Choroid plexus epithelial cell (primary cell): ENCODE results near the gene BMAL1.
"Not testable (repeated sequence)": the region's sequence is repeated elsewhere in the genome, so short reads cannot be mapped to it uniquely, and the experiment has no call there.

Experiments
- DNase-seq: peaks from one replicate; pipeline ENCODE4 v3.0.0-alpha.2; 2010; ENCODE audit warnings: low read depth
- H3K4me3 ChIP-seq: 2 replicates; pipeline ENCODE4 v1.5.1; 2011; ENCODE audit warnings: low read depth, mild to moderate bottlenecking, control low read depth, low read length, moderate library complexity
- TF ChIP-seq, protein P1 (sequence below): conservative IDR thresholded peaks from 2 replicates; pipeline ENCODE4 v1.5.1; 2011; ENCODE audit warnings: low read depth, mild to moderate bottlenecking, control low read depth, inconsistent platforms, low read length, moderate library complexity

BMAL1 gene

DNA sequence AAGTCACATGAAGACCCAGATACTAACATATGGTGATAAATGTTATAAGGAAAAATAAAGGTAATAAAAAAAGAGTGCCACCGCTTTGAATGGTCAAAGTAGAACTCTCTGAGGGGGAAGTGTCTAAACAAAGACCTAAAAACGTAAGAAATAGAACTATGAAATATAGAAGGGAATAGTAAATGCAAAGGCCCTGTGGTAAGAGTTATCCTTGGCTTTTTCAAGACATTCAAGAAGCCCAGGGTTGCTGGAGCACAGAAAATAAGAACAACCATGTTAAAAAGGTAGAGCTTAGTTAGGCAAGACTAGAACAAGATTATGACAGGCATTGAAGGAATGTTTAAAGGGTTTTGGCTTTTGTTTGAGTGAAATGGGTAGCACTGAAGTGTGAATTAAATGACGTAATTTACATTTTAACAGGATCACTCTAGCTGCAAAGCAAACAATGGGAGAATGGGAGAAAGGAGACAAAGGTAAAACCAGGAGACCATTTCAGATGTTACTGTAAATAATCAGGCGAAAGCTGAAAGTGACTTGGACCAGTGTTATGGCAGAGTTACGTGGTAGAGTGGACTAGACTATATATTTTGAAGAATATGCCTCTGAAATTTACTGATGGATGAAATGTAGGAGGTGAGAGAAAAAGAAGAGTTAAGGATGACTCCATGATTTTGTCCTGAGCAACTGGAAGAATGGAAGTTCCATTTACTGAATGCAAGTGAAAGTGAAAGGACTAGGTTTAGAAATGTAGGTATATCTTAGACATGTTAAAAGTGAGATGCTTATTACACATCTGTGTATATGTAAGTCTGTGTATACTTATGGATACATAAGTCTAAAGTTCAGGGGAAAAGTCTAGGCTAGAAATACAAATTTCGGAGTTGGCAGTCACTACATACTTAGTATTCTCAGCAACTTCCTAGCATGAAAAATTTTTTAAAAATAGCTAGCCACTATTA, 156.9 kb downstream of the BMAL1 start:
- no peak overlapping the region for H3K4me3 ChIP-seq
- no peak for DNase-seq
- TF ChIP-seq, protein P1, sequence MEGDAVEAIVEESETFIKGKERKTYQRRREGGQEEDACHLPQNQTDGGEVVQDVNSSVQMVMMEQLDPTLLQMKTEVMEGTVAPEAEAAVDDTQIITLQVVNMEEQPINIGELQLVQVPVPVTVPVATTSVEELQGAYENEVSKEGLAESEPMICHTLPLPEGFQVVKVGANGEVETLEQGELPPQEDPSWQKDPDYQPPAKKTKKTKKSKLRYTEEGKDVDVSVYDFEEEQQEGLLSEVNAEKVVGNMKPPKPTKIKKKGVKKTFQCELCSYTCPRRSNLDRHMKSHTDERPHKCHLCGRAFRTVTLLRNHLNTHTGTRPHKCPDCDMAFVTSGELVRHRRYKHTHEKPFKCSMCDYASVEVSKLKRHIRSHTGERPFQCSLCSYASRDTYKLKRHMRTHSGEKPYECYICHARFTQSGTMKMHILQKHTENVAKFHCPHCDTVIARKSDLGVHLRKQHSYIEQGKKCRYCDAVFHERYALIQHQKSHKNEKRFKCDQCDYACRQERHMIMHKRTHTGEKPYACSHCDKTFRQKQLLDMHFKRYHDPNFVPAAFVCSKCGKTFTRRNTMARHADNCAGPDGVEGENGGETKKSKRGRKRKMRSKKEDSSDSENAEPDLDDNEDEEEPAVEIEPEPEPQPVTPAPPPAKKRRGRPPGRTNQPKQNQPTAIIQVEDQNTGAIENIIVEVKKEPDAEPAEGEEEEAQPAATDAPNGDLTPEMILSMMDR, result no peak

DNA sequence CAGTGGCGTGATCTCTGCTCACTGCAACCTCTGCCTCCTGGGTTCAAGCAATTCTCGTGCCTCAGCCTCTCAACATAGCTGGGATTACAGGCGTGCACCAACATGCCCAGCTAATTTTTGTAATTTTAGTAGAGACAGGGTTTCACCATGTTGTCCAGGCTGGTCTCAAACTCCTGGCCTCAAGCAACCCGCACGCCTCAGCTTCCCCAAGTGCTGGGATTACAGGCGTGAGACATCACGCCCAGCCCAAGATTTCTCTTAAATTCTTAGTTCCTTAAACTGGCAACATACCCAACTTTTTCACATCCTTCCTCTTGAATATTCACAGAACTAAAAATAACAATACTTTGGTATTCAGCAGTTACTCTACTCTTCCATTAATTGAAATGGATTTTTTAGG, 159.2 kb downstream of the BMAL1 start:
- not testable (repeated sequence) for DNase-seq, H3K4me3 ChIP-seq
